GM18499 (cell line): ENCODE data around the gene DDX54.
A peak's percentile ranks its signal among the peaks of the same experiment; 100 is the strongest.

Experiments used
- ATAC-seq: cut with Tn5 transposase; IDR thresholded peaks from one replicate; pipeline ENCODE4 v1.9.1; 2021; ENCODE audit warnings: moderate number of reproducible peaks; ENCODE audit not compliant: insufficient read depth, unreplicated experiment

Gene DDX54, protein sequence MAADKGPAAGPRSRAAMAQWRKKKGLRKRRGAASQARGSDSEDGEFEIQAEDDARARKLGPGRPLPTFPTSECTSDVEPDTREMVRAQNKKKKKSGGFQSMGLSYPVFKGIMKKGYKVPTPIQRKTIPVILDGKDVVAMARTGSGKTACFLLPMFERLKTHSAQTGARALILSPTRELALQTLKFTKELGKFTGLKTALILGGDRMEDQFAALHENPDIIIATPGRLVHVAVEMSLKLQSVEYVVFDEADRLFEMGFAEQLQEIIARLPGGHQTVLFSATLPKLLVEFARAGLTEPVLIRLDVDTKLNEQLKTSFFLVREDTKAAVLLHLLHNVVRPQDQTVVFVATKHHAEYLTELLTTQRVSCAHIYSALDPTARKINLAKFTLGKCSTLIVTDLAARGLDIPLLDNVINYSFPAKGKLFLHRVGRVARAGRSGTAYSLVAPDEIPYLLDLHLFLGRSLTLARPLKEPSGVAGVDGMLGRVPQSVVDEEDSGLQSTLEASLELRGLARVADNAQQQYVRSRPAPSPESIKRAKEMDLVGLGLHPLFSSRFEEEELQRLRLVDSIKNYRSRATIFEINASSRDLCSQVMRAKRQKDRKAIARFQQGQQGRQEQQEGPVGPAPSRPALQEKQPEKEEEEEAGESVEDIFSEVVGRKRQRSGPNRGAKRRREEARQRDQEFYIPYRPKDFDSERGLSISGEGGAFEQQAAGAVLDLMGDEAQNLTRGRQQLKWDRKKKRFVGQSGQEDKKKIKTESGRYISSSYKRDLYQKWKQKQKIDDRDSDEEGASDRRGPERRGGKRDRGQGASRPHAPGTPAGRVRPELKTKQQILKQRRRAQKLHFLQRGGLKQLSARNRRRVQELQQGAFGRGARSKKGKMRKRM

GRCh38 chr12:113185180-113186032, at the start of gene DDX54, which contains the start of gene RITA1:
TSS of gene DDX54 (minus strand) at chr12:113185478. CDS start at chr12:113185451, 27 bp downstream.
TSS of gene RITA1 (plus strand) at chr12:113185721. CDS start at chr12:113186747, 1,026 bp downstream.
- peak; percentile 23 for ATAC-seq

- no peak for ATAC-seq
These were observed 49.2 kb upstream of the DDX54 start for GRCh38 chr12:113234483-113234882.

GRCh38 chr12:113233967-113234366, 48.7 kb upstream of the DDX54 start:
- ATAC-seq: no peak

GRCh38 chr12:113232840-113233585, 47.7 kb upstream of the DDX54 start:
- no peak for ATAC-seq

DNA sequence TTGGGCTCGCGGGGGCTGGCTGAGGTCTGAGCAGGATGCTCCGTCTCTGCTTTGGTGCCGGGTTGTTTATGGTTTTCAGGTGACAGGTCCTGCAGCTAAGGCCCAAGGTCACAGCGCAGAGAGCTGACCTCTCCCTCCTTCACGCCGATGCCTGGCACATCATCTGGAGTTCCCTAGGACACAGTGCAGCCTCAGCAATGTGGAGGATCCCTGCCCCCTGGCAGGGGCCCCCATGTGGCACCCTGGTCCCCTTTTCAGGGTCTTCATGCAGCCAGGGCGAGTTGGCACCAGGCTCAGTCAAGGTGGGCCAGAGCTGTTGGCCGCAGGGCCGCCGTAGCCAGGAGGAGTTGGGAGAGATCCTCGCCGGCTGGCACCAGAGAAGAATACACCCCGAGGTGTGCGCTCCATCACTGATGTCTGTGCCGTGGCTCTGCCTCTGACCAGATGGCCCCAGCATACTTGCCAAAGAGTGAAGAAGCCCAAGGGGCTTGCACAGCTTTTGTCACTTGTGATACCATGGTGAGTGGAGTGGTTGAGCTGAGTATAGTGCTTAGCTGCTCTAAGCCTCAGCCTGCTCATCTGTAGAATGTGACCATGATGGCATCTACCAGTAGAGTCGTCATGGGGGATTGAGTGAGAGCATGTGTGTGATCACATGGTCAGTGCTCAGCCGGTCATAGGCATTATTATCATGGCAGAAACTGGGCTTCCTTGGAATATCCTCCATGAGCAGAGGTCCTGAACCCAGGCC, 47.0 kb upstream of the DDX54 start:
- no peak for ATAC-seq

DNA sequence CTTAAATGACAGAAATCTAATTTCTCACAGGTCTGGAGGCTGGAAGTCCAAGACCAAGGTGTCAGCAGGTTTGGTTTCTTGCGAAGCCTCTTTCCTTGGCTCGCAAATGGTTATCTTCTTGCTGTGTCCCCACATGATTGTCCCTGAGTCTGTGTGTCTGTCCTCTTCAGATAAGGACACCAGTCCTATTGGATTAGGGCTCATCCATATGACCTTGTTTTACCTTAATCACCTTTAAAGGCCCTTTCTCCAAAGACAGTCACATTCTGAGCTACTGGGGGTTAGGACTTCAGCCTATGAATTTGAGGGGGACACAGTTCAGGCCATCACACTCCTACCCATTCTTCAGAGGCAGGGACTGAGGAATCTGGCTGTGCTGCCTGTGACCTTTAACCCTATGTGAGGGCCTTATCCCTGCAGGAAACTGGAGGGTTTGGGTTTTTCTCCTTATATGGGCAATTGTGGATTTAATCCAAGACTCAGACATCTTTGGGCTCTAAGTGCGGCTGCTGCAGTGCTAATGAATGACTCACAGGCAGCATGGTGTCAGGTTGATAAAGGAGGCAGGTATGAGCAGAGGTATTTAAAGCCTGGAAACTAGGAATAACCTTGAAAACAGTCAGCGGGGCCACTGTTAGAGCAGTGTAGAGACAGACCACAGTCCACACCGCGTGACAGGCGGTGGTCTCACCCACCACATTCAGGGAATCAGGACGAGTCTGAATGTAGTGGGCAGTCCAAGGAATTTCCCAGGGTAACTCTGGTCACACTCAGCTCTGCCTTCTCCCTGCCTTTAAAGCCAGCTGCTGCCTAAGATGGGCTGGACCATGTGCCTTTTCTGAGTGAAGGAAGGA, 46.2 kb upstream of the DDX54 start:
- ATAC-seq: no peak

DNA sequence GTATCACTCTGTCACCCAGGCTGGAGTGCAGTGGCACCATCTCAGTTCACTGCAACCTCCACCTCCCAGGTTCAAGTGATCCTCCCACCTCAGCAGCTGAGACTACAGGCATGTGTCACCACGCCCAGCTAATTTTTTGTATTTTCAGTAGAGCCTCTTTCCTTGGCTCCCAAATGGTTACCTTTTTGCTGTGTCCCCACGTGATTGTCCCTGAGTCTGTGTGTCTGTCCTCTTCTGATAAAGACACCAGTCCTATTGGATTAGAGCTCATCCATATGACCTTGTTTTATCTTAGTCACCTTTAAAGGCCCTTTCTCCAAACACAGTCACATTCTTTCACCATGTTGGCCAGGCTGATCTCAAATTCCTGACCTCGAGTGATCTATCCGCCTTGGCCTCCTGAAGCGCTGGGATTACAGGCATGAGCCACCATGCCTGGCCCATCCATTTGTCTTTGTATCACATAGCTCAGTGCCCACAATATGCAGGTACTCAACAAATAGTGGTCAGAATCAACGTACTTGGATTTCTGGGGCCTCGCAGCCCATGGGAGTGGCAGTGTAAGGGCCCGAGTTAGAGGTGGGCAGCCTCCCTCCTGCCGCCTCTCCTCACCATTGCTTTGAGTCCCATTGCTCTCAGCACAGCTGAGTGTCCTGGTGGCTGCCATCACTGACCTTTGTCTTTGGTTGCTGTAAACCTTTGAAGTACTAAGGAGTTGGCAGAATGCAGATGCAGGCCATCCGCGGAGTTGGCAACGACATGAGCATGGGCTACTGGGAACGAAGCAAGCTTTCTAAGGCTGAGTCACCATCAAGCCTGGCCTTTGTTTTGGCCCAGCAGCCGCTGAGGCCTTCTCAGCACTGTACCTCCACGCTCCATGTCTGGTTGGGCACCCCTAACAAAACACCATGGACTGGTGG, 45.3 kb upstream of the DDX54 start:
- ATAC-seq: no peak

GRCh38 chr12:113228394-113229028, 43.2 kb upstream of the DDX54 start:
- no peak for ATAC-seq

- ATAC-seq: no peak
These were observed 42.6 kb upstream of the DDX54 start for GRCh38 chr12:113227686-113228391.

GRCh38 chr12:113226696-113227568, 41.7 kb upstream of the DDX54 start:
- no peak for ATAC-seq

GRCh38 chr12:113224955-113225354, 39.7 kb upstream of the DDX54 start:
- no peak for ATAC-seq

DNA sequence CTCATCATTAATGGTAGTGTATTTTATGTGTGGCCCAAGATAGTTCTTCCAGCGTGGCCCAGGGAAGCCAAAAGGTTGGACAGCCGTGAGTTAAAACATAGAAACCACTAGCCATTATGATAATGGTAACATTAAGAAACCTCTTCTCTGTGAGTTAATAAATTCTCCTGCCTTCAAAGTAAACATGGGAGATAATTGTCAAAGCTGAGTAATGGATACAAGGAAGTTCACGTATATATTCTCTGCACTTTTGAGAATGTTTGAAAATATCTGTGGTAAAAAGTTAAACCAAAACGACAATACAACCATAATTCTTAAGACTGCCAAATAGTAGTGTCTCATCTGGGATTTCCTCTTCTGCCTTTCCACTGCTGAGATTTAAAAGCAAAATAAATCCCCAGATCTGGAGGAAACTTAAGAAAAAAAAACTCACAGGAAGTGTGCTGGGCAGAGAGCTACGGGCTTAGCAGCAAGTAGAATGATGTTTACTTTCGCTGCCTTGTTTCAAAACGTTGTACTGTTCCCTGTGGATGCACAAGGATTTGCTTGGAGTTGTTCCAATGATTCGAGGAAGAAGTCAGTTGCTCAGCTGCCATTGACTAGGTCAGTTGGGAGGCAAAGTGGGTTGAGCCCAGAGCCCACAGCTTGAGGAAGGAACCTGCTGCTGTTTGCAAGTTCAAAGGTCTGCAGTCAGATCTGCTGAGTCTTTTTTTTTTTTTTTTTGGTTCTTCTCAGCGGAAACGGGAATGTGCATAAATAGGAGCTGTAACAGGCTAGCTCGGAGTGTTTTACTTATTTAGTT, 37.7 kb upstream of the DDX54 start:
- no peak for ATAC-seq

DNA sequence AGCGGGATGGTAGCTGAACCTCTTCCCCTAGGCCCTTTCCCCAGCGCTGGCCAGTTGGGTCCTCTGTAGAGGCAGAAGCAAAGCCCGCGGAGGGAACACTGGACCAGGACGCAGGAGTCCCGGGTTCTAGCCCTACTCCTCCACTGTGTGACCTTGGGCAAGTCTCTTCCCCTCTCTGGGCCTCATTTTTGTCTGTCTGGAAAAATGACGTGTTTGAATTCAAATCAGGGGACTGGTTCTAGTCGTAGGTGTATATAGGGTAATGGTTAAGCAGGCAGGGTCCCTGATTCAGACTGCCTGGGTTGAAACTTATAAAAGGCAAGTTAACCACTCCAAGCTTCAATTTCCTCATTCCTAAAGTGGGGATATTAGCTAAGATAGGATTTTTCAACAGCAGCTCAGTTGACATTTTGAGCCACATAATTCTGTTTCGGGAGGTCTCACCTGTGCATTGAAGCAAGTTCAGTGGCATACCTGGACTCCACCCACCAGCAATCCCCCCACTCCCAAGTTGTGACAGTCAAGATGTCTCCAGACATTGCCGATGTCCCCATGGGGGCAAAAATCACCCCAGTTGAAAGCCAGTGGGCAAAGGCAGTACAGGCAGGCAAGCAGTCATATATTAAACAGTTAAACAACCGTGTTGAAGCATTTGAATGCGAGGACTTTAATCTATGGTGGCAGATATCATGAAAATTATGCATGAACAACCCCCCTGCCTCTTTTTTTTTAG, 36.9 kb upstream of the DDX54 start:
- no peak for ATAC-seq
